GM21723 (cell line): ENCODE data around the gene ARSB.
"Not testable (repeated sequence)": the region's sequence is repeated elsewhere in the genome, so short reads cannot be mapped to it uniquely, and the experiment has no call there.

Experiments
- ATAC-seq: cut with Tn5 transposase; IDR thresholded peaks from one replicate; pipeline ENCODE4 v1.9.1; 2021; ENCODE audit warnings: mild to moderate bottlenecking, moderate library complexity; ENCODE audit not compliant: unreplicated experiment

The ARSB gene

DNA sequence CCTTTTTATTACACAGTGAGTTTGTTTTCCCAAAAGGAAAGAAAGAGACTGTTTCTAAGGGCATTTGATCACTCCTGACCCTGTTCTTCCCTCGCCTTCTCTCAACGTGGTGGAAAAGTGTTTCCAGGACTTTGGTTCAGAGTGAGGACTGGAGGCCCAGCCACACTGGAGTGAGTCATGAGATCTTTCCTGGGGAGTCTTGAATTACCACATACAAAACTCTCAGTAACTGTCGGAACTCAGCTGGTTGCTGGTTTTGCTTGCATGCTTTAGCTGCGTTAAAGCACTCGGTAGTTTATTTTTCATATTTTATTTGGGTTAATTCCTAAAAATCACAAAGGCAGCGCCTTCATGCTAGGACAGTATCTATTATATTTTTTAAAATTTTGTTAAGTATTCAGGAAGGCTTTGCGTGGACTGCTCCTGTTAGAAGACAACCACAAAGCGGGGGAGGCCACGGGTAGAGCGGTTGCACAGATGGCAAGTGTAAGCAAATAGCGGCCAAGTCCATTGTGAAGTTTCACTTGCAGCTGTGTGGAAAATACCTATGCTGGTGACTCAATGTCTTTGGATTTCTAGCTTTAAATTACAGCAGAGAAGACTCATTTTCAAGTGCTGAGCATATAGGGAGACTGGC is 77.7 kb downstream of the ARSB start:
- no peak for ATAC-seq

DNA sequence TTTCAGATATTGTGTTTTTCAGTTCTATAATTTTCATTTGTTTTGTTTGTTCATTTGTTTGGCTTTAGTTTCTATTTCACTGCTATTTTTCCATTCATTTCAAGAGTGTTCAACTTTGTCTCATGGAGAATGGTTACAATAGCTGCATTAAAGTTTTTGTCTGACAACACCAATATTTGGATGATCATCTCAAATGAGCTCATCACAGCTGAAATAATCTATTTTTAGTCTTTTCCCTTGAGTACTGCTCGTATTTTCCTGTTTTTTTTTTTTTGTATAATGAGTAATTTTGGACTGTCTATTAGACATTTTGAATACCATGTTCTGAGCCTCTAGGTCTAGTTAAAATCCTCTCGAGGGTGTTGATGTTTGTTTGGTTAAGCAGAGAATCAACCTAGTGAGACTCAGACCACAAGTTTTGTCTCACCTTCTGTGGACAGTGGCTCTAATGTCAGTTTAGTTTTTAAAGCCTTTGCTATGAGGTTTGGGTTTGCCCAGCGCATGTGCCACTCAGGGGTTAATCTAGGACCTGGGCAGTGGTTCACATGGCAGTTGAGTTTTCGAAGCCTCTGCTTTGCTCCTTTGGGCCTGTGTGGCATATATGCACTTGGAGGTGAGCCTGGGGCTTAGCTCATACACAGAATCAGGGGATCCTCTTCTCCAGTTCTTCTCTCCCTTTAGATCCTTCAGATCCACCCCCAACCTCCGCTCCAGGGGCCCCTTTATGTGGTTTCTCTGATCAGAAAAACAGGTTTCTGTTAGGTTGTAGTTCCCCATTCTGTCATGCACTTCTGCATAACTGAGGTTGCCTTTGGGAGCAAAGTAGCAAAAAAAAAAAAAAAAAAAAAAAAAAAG is 79.8 kb downstream of the ARSB start:
- peak; percentile 74 for ATAC-seq

DNA sequence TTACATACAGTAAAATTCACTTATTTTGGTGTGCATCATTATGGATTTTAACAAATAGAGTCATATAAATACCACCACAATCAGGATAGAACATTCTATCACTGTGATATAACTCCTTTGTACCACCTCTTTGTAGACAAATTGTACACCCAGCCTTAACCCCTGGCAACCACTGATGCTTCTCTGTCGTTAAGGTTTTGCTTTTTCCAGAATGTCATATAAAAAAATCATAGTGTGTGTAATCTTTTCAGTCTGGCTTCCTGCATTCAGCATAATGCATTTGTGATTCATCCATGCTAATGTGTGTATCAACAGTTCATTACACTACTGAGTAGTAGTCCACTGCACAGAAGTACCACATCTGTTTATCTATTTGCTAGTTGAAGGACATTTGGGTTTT is 81.2 kb downstream of the ARSB start:
- ATAC-seq, result no peak

DNA sequence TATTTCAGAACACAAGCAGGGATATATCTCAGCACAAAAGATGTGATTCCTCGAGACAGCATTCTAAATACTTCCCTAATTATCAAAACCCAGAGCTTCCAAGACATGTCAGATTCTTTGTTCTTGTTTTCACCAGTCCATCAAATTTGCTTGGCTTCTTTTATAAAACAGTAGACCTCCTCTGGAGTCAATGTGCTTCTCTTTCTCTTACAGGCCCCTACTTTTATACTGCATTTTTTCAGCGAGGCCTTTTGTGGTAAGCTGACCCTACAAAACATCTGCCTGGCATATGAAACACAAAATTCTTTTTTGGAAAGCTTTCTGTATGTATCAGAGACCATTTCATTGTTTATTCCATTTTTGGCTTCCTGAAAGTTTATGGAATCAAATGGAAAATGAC is 81.8 kb downstream of the ARSB start:
- ATAC-seq, result no peak

DNA sequence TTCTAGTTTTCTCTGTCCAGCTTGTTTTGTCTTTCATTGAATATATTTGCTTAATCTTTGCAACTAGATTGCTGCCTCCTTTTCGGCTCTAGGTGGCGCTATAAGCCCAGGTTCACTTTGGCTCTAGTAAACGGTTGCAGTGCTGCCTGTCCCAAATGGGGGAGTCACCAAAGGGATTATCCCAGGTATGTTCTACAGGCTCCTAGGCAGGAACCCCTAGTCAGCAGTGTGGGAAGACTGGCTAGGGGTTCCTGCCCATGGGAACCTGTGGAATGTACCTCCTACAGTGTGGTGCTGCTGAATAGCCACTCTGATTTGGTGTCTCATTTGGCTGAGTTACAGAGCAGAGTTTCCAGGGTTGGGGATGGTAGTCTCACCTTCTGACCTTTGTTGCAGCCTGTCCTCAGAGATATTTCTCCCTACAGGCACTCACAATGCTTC is 85.2 kb downstream of the ARSB start:
- ATAC-seq, result no peak

DNA sequence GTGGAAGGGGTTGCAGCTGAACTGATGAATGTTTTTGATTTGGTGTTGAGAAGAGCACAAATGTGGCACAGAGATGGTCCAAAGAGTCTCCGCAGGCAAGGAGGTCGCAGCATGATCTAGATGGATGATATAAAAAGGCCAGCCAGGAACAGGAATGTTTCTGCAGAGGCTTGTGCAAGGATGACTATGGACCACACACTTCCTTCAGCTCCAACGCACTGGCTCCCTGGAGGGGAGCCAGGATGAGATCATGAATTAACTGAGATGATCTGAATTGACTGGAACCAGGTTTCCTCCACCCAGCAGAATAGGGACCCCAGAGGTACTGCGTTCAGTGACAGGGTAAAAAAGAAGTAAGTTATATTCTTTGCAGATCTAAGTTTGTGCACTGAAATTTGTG is 89.0 kb downstream of the ARSB start:
- ATAC-seq, result no peak

DNA sequence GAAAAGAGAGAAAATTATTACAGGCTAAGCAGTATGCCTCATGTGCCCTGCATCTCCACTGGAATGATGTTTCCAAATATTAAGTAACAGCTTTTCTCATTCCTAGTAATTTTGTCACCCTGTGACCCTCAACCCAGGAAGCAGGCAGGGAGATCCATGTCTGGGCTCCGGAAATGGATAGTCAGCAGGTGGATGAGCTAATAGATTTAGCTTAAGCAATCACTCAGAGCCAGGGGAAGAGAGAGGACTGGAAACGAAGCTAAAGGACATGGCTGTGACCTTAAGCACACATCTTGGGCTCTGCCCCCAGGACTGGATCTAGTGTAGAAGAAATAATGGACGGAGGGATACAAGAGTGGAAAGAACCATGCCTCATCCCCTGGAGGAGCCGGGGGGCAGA is 89.5 kb downstream of the ARSB start:
- no peak for ATAC-seq

DNA sequence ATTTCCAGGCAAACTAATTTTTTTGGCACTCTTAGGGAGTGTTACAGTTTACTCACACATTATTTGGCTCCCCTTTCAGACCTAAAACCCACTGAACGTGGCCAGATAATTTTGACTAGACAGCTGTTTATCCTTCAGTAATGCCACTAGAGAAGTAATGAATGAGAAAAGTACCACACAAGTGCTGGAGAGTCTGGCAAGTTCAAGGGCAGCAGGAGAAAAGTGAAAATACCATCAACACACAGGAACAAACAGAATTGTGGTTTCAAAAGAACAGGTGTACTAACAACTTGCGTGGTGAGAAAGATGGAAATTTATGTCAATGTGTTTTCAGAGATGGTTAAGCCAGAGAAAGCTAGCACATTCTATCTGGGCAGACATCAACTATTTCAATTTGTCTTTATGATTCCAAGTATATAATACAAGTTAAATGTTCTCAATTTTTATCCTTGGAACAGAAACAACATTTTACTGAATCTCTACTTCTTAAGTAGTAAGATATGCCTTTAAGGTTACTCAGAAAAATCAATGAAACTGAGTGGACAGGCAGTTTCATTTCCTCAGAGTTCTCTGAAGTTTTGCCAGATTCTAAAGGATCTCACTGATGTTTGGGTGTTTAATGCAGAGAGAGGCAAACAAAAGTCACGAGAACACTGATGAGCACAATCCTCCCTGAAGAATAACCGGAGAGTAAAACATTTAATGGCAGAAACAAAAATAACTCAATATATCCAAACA is 91.0 kb downstream of the ARSB start:
- ATAC-seq, result peak; percentile 68

DNA sequence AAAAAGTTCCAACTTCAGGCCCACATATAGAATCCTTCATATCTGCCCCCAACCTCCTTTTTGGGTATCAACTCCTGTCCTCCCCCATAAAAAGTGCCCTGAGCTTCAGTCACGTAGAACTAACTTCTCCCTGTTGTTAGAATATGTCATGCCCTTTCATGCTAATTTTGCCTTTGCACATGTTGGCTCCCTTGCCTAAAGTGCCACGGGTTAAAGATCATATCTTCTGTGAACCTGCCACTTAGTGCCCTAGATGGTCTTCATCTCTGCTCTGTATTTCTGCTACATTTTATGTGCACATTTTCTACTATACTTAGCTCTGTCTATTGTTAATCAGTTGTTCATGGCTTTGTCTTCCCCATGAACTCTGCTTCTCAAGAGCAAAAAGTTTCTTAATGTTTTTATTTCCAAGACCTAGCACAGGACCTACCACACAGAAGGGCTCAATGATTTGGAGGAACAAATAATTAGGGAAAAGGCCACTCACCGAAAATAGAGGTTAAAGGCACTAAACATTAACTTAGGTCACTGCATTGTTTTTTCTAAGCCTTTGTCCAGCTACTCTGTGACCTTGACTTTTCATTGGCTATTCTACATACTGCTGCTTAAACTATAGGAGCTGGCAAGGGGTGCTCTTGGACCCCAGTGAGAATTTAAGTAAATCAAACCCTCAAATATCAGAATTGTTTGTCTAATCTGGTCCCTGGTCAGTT is 94.3 kb downstream of the ARSB start:
- no peak for ATAC-seq

DNA sequence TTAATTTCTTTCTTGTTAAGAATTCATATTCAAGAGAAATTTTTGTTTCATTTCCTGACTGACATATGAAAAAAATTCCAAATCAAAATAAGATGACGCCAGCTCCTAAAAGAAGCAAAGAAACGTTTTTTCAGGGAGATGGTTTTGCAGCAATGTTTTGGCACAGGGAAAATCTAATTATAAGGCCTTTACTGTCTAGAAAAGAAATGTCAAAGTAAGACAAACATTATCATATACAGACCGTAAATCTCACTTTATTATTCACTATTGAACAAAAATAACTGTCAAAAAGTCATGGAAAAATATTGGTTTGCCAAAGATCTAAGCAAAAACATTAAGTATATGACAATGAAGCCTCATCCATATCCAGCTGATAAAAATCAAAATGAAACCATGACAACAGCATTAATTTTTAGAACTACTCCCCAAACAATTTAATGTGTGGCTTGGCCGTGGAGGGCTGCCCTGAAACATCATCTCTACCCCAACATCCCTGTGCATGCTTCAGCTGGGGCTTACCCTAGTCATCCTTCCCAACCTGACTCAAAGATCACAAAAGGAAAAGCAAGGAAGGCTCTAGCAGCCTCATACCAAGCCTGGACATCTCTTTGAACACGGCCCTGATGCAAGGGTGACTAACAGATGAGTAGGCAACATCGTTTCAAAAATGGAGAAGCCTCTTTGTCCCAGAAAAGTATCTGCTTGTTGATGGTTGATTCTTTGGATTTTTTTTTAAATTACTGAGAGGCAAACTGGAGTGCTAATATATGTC is 95.6 kb downstream of the ARSB start:
- ATAC-seq, result no peak

DNA sequence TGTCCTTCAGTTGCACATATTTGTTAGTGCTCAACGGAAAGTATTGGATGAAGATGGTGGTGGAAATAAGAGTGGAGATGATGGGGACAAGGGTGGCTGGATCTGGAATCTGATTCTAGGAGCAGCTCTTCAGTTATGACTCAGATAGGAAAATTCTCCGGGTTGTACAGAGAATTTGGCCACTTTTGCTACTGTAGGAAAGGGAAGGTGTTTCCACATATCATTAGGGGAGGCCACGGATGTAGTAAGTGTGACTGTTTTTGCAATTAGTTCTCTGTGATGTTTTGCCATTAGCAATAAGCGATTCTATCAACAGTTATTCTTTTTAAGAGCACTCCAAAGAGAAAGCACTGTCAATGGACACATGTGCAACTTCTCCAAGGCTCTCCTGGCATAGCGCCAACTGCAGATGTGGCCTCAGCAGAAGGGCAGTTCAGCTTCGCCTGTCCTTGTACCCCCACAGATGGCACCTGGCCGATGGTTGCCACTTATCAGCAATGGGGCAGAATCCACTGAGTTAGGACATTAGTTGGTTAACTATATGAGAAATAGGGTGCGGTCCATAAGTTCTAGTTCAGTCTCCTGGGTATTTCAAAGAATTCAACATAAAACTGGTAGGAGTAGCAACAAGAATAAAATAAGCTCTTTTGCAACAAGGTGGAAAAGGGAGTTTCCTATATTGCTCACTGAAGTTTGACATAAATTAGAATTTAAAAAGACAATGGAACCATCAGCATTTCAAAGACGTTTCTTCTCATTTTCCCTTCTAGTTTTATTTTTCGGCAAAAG is 96.3 kb downstream of the ARSB start:
- ATAC-seq, result no peak

DNA sequence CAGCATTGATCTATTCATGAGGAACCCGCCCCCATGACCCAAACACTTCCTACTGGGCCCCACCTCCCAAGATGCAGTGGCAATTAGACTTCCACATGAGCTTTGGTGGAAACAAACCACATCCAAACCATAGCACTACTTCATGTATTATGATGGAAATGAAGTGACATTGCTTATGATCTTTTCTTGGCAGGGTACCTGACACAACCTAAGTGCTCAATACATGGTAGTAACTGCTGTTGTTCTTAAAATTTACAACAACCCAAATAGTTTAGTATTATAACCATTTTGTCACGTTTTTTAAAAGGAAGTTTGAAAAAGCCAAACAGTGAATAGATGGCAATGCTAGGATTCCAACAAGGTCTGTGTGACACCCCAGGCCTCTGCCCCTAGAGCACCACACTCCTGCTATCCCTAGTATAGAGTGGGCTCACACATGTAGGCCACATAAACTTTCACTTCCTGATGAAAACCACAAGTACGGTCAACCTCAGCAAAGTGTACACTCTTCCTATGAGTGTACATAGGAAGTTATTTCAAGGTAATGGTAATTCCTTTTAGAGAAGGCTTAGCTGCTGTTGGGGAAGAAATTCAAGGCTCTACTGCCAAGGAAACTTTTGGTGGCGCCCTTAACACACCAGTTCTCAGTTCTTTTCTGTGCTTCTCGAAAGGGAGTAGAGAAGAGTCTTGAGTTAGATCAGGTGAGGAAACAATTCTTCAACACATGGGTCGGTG is 97.6 kb downstream of the ARSB start:
- ATAC-seq, result peak; percentile 97

DNA sequence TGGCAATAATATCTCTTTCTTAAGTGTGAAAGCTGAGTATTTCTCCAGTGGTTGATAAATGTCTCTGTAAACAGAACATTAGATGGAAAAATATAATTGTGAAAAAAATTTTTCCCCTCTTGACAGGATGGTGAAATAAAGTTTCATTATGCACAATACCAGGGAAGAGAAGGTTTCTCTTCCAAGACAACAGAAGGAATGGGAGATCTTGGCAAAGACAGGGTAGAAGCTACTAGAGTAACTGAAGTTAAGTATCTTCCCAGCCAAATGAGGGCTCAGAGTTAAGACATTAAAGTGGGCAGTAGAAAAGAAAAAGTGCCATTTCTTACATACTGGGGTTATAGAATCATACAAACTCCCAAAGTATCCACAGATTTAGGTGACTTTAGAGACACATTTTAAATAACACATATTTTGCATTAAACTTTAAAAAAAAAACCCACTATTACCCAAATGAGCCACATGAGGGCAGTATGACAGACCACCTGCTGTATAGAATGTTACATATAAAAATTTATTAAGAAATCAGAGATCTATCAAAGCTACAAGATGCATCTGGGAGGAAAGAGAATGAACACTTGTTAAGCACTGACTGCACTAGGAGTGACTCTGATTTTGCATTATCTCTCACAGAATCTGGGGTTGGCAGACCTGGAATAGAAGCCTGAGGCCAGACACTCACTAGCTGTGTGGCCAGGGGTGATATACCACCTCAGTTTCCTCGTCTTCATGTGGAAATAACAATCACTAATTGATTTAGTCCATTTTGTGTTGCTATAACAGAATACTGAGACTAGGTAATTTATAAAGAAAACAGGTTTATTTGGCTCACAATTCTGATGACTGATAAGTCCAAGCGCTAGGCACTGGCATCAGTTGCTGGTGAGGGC is 98.5 kb downstream of the ARSB start:
- no peak for ATAC-seq

DNA sequence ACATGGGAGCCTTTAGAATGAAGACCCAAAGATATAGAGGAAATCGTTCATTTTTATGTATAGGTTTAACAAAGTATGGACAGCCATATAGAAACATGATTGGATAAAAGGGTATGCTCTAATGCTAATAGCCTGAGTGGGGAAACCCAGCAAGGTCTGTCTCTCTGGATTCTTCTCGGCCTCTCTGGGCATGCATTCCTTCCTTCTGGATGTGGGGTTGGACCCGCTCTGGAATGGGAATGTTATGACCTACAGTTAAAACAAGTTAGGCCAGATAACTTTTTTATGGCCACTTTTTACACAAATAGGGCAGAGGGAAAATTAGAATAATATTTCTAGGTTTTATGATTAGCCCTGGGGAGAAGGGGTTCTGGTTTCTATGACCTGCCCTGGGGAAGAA is 103.2 kb downstream of the ARSB start:
- no peak for ATAC-seq

DNA sequence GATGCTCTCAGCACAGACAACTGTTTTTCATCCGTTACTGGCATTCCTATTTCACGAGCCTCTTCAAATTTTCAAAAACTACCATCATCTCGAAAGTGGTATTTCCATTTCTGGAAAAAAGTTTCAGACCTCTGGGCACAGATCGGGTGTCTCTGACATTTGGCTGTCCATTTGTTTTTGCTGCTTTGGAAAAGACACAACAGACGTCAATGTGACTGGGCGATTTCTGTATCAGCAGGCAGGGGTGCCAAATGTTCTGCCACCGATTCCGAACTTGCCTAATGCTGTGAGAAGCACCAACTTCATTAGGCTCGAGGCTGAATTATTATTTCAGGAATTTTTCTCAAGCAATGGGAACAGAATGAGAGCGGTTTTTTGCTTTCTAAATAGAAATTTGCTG is 105.6 kb downstream of the ARSB start:
- no peak for ATAC-seq

DNA sequence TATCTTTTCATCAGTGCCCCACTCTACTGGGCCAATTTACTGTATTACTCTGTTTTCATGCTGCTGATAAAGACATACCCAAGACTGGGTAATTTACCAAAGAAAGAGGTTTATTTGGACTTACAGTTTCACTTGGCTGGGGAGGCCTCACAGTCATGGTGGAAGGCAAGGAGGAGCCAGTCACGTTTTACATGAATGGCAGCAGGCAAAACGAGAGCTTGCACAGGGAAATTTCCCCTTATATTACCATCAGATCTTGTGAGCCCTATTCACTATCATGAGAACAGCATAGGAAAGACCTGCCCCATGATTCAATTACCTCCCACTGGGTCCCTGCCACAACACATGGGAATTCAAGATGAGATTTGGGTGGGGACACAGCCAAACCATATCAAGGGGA is 119.0 kb downstream of the ARSB start:
- not testable (repeated sequence) for ATAC-seq

DNA sequence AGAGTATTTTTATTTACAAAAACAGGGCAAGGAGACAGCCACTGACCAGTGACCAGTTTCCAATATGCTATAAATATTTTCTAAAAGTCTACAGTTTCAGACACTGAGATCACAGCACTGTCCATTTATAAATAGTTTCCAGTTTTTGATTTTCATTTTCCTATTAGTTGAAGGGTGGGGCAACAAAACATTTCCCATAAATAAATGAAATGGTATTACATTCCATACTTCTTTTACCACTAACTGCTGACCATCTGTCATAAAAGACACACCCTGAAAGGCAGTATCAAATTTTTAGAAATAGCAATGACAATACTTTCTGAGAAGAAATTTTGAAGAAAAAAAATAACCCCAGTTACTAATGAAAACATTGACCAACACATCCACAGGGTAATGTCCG is 126.7 kb downstream of the ARSB start:
- no peak for ATAC-seq

DNA sequence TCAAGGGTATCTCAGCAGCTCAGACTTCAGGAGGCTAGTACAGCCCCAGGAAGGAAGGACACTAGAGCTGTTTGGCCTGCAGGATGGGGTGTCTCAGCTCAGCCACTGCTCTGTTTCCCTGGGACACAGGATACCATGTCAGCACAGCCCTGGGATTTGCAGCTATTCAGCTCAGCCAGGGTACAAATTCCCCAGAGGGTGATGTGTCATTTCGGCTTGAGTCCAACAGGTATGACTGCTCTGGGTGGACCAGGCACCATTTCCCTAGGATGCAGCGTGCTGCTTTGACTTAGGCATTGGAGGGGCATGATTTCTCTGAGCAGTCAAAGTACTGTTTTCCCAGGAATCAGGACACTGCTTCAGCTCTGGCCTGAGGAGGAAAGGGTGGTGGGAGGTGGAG is 130.1 kb downstream of the ARSB start:
- ATAC-seq, result no peak
